RWPE1 (cell line): Measurements from ENCODE around the gene CYP19A1.

Experiments
- CTCF ChIA-PET: fragments of 350-600 bp; sonication (Branson Sonifier 250); formaldehyde crosslinking; extraction: SDS; loops from one replicate; lab custom pipeline; 2021; lab: Yijun Ruan, JAX
- POLR2A ChIA-PET: fragments of 400-600 bp; formaldehyde crosslinking; extraction: SDS; loops from one replicate; lab custom pipeline; 2020; ENCODE audit warnings: antibody characterized with exemption; ENCODE audit not compliant: low non-redundant PET; lab: Yijun Ruan, JAX
- DNase-seq: peaks from one replicate; pipeline ENCODE4 v3.0.0; 2012; ENCODE audit warnings: low spot score
- H3K27ac ChIP-seq: fragments of 450-650 bp; 2 replicates; pipeline ENCODE4 v1.5.1; 2017
- CTCF ChIP-seq: fragments of 450-650 bp; conservative IDR thresholded peaks from 2 replicates; pipeline ENCODE4 v1.5.1; 2017; ENCODE audit warnings: low read depth, mild to moderate bottlenecking

CYP19A1 gene

GRCh38 chr15:51185213-51186159, 152.9 kb downstream of the CYP19A1 start:
- ChIA-PET CTCF (interaction anchor here (1.2 kb wide), 1 partner anchor 22 kb away, joined by 3 read pairs; no protein-coding TSS in a partner anchor), POLR2A (no interaction called here)
- no peak for TF ChIP-seq CTCF
- DNase-seq: no peak
- H3K27ac ChIP-seq: no peak overlapping the region

GRCh38 chr15:51184627-51185026, 153.8 kb downstream of the CYP19A1 start:
- ChIA-PET POLR2A (no interaction called here), CTCF (no interaction called here)
- no peak overlapping the region for H3K27ac ChIP-seq
- DNase-seq: no peak
- no peak for TF ChIP-seq CTCF

- CTCF ChIA-PET: interaction anchor here (0.6 to 1.3 kb wide), 3 partner anchors 10 to 319 kb away, joined by 3 to 5 read pairs (median 3); no protein-coding TSS in a partner anchor
- no peak overlapping the region for H3K27ac ChIP-seq
- POLR2A ChIA-PET: no interaction called here
- DNase-seq: no peak
- TF ChIP-seq CTCF: no peak
These were observed 155.3 kb downstream of the CYP19A1 start for GRCh38 chr15:51183076-51183475.

- no peak overlapping the region for H3K27ac ChIP-seq
- DNase-seq: no peak
- TF ChIP-seq CTCF: no peak
- ChIA-PET POLR2A (no interaction called here), CTCF (interaction anchor here (1.3 kb wide), 1 partner anchor 11 kb away, joined by 5 read pairs; no protein-coding TSS in a partner anchor)
These were observed 156.5 kb downstream of the CYP19A1 start for GRCh38 chr15:51181905-51182304.

- CTCF ChIA-PET: no interaction called here
- H3K27ac ChIP-seq: no peak overlapping the region
- DNase-seq: no peak
- POLR2A ChIA-PET: no interaction called here
- TF ChIP-seq CTCF: no peak
These were observed 157.2 kb downstream of the CYP19A1 start for GRCh38 chr15:51181221-51181620.

- ChIA-PET CTCF (no interaction called here), POLR2A (no interaction called here)
These were observed 157.9 kb downstream of the CYP19A1 start for GRCh38 chr15:51180534-51180933.

More at GRCh38 chr15:51180534-51180933, 157.9 kb downstream of the CYP19A1 start:
- TF ChIP-seq CTCF: no peak
- no peak for DNase-seq
- no peak overlapping the region for H3K27ac ChIP-seq
